ENCODE measurements around the gene OR2T2. TPM values are rescaled to one million over a fixed set of nuclear protein-coding genes. Genes with fewer than 3 reads are reported as not detected.
"Not testable (repeated sequence)": the region's sequence is repeated elsewhere in the genome, so short reads cannot be mapped to it uniquely, and the experiment has no call there.

The OR2T2 gene, protein sequence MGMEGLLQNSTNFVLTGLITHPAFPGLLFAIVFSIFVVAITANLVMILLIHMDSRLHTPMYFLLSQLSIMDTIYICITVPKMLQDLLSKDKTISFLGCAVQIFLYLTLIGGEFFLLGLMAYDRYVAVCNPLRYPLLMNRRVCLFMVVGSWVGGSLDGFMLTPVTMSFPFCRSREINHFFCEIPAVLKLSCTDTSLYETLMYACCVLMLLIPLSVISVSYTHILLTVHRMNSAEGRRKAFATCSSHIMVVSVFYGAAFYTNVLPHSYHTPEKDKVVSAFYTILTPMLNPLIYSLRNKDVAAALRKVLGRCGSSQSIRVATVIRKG
- not detected for total RNA-seq
- polyA plus RNA-seq (ENCODE audit: insufficient read length in 2 of 2) = not detected
- long read RNA-seq, donor 1 = 0 reads
- long read RNA-seq, donor 2 = 0 reads
- long read RNA-seq, donor 3 = 0 reads
- long read RNA-seq, donor 4 = 0 reads

DNA sequence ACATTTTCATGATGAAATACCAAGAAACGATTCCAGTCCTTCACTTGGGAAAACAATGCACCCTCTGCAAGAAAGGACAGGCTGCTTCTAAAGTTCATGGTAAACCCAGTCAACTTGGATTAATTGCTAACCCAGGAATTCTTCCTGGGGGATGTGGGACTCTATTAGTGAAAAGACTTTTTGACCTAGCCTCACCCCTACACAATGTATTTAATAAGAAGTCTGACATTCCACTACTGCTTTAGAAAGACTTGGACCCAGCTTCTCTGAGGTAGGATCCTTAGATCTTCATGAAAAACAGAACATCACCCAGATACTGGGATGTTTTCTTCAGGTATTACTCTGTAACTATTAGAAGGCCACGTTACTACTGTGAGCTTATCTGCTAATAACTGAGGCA, at the start of gene OR2T2:
TSS of gene OR2T2 (plus strand) at position 239 of the 400 bp plus-strand sequence. CDS start 7,161 bp downstream, outside the sequence.
- WGBS (ENCODE audit: insufficient coverage) = no CpG with 5 or more reads among the region's 2 CpGs
- not testable (repeated sequence) for H3K36me3 ChIP-seq (ENCODE audit: control insufficient read depth, insufficient read depth, low read length); H3K27ac ChIP-seq (ENCODE audit: low read depth, low read length)

DNA sequence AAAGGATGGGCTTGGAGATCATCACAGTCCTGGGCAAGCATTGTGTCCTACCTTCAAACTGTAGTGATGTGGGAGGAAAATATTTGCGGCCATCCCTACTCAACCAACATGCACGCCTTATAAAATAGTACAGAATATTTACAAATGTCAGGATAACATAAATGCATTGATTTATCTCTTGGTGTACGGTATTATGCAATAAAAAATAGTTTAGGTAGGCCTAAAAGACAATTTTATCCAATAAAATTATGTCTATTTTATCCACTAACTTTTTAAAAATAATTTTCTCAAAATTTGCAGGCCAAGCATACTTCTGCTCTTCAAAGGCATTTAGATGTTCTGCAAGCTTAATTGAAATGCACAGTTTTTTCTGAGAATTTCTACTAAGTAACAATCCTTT, 42.7 kb upstream of the OR2T2 start, which contains the start of gene OR2T1:
TSS of gene OR2T1 (plus strand) at position 301 of the 400 bp plus-strand sequence. CDS start 3,100 bp downstream, outside the sequence.
- WGBS (ENCODE audit: insufficient coverage) = no CpG with 5 or more reads among the region's 3 CpGs

More for the DNA sequence above, at the start of gene OR2T2:
- H3K27me3 ChIP-seq (ENCODE audit: control insufficient read depth, insufficient read depth, low read length); H3K4me3 ChIP-seq (ENCODE audit: low read depth, low read length); DNase-seq (ENCODE audit: low read depth in 4 of 6, low spot score in 6 of 6); H3K4me1 ChIP-seq (ENCODE audit: control insufficient read depth, insufficient read depth, low read length); H3K9me3 ChIP-seq (ENCODE audit: control insufficient read depth, insufficient read depth, low read length): not testable (repeated sequence)

DNA sequence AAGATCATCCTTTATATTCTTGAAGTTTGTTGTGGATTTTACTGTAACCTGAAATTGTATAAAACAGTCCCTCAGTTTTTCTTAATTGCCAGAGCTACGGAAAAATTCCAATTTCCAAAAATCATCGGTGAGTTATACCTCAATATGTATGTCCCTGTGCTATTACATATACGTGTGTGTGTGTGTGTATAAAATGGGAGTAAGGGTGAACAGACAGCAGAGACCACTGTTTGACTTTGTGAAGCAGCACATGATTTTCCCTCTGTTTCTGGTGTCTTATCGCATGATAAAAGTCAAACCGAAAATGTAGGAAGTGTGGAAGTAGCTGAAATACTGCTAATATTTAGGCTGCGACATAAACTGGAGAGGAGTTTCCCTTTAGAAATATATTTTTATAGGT, 41.4 kb upstream of the OR2T2 start:
- WGBS (ENCODE audit: insufficient coverage) = 9% methylated on average over 1 of the region's 6 CpGs
- H3K4me1 ChIP-seq (ENCODE audit: control insufficient read depth, insufficient read depth, low read length) = no peaks in the 10 kb centered on the region
- peak in 1 of 6 donors; percentile 5 for DNase-seq (ENCODE audit: low read depth in 4 of 6, low spot score in 6 of 6)
- H3K9me3 ChIP-seq (ENCODE audit: control insufficient read depth, insufficient read depth, low read length) = peaks cover 7% of the 10 kb centered on the region
- H3K4me3 ChIP-seq (ENCODE audit: low read depth, low read length) = no peak overlapping the region
- no peak overlapping the region for H3K27ac ChIP-seq (ENCODE audit: low read depth, low read length)
- no peaks in the 10 kb centered on the region for H3K27me3 ChIP-seq (ENCODE audit: control insufficient read depth, insufficient read depth, low read length)
- H3K36me3 ChIP-seq (ENCODE audit: control insufficient read depth, insufficient read depth, low read length) = no peaks in the 10 kb centered on the region

More for the DNA sequence above, 42.7 kb upstream of the OR2T2 start, which contains the start of gene OR2T1:
- H3K4me3 ChIP-seq (ENCODE audit: low read depth, low read length) = no peak within 1 kb of the TSS
- no peak within 1 kb of the TSS for H3K27ac ChIP-seq (ENCODE audit: low read depth, low read length)
- no peaks in the 10 kb centered on the region for H3K4me1 ChIP-seq (ENCODE audit: control insufficient read depth, insufficient read depth, low read length)
- no peaks in the 10 kb centered on the region for H3K36me3 ChIP-seq (ENCODE audit: control insufficient read depth, insufficient read depth, low read length)
- DNase-seq (ENCODE audit: low read depth in 4 of 6, low spot score in 6 of 6) = no peak
- peaks cover 4% of the 10 kb centered on the region for H3K9me3 ChIP-seq (ENCODE audit: control insufficient read depth, insufficient read depth, low read length)
- H3K27me3 ChIP-seq (ENCODE audit: control insufficient read depth, insufficient read depth, low read length) = no peaks in the 10 kb centered on the region

DNA sequence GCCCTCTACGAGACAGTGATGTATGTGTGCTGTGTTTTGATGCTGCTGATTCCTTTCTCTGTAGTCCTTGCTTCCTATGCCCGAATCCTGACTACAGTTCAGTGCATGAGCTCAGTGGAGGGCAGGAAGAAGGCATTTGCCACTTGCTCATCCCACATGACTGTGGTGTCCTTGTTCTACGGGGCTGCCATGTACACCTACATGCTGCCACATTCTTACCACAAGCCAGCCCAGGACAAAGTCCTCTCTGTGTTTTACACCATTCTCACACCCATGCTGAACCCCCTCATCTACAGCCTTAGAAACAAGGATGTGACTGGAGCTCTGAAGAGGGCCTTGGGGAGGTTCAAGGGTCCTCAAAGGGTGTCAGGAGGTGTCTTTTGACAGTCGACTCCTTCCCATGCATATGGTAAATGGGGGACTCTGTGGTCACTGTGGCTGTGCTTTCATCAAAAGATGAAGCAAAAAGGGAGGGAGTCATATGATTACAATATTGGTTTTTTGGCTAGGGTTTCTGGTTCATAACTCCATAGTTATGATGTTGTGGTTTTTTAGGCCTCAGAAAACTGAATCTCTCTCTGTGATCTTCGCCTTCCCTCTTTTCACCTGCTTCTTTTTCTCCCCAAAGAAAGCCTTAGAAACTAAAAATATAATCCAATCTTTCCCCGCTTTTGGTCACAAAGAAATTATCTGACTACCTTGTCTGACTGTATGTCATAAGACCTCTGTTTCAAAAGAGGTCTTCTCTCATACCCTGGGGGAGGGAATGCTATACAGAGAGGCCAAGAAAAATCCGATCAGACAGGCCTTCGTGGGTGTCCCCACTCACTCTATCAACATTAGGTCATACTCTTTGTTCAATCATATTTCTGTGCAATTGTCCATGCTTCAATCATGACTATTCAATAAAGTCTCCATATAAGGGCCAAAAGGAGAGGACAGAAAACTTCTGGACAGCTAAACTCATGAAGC, 38.4 kb upstream of the OR2T2 start:
- DNase-seq (ENCODE audit: low read depth in 4 of 6, low spot score in 6 of 6) = no peak
- H3K36me3 ChIP-seq (ENCODE audit: control insufficient read depth, insufficient read depth, low read length) = no peaks in the 10 kb centered on the region
- no peak overlapping the region for H3K4me3 ChIP-seq (ENCODE audit: low read depth, low read length)
- H3K4me1 ChIP-seq (ENCODE audit: control insufficient read depth, insufficient read depth, low read length) = no peaks in the 10 kb centered on the region
- no peak overlapping the region for H3K27ac ChIP-seq (ENCODE audit: low read depth, low read length)
- WGBS (ENCODE audit: insufficient coverage) = 69% methylated on average over 5 of the region's 8 CpGs
- H3K9me3 ChIP-seq (ENCODE audit: control insufficient read depth, insufficient read depth, low read length) = peaks cover 12% of the 10 kb centered on the region
- no peaks in the 10 kb centered on the region for H3K27me3 ChIP-seq (ENCODE audit: control insufficient read depth, insufficient read depth, low read length)

DNA sequence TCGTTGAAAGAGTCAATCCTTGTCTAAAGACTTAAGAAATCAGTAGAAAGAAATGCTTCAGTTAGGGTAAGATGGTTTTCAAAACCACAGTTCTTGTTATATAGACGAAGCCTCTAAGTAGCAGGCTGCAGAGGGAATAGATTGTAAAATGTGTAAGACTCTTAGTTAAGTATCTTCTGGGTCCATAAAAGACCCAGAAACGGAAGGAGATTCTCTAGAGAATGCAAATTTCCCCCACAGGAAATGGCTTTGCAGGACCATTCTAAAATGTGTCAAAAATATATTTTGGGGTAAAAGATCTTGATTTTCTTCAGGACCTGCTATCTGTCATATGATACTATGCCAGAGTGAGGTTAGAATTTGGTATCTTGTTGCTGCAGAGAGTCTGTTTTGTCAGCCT, 29.2 kb upstream of the OR2T2 start:
- Histone ChIP-seq H3K36me3 (ENCODE audit: control insufficient read depth, insufficient read depth, low read length) (no peaks in the 10 kb centered on the region), H3K27ac (ENCODE audit: low read depth, low read length) (no peak overlapping the region), H3K27me3 (ENCODE audit: control insufficient read depth, insufficient read depth, low read length) (no peaks in the 10 kb centered on the region), H3K9me3 (ENCODE audit: control insufficient read depth, insufficient read depth, low read length) (peaks cover 9% of the 10 kb centered on the region), H3K4me3 (ENCODE audit: low read depth, low read length) (no peak overlapping the region), H3K4me1 (ENCODE audit: control insufficient read depth, insufficient read depth, low read length) (no peaks in the 10 kb centered on the region)
- DNase-seq (ENCODE audit: low read depth in 4 of 6, low spot score in 6 of 6) = no peak
- WGBS (ENCODE audit: insufficient coverage) = 14% methylated on average over 1 of the region's 3 CpGs

DNA sequence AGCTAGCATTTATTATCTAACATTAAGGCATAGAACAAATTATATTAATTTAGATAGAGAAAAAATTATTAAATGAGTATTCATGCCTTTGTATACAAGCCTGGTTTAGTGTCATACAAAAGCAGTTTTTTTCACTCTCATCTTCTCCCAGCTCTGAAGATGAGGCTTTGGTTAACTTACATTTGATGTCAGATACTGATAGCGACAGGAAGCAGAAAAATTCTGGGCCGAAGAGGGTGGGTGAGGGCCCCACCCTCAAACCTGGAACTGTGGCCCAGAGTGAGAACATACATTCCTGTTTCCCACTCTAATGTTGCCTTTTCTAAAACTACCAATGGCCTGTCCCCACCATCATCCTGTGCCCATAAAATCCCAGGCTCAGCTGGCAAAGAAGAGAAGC, 27.6 kb upstream of the OR2T2 start:
- Histone ChIP-seq H3K36me3 (ENCODE audit: control insufficient read depth, insufficient read depth, low read length) (no peaks in the 10 kb centered on the region), H3K27me3 (ENCODE audit: control insufficient read depth, insufficient read depth, low read length) (no peaks in the 10 kb centered on the region), H3K4me3 (ENCODE audit: low read depth, low read length) (no peak overlapping the region), H3K9me3 (ENCODE audit: control insufficient read depth, insufficient read depth, low read length) (peaks cover 8% of the 10 kb centered on the region), H3K4me1 (ENCODE audit: control insufficient read depth, insufficient read depth, low read length) (no peaks in the 10 kb centered on the region), H3K27ac (ENCODE audit: low read depth, low read length) (no peak overlapping the region)
- WGBS (ENCODE audit: insufficient coverage) = no CpG with 5 or more reads among the region's 2 CpGs
- no peak for DNase-seq (ENCODE audit: low read depth in 4 of 6, low spot score in 6 of 6)

DNA sequence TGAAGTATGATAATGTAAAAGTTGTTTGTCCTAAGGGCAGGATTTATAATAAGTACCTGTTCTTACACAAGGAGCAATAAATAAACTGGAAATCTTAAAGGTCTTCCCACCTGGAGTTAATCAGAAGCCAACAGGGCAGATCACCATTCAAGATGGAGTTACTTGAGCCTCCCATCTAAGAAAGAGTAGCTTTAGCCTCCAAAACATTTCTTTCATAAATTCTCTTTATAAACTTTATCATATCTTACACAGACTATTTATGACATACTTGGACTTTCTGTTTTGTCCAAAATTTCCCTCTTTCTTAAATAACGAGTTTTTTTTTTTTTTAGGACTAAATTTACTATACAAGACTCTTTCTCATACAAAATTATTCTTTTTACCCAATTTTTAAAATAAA, 24.1 kb upstream of the OR2T2 start:
- H3K27ac ChIP-seq (ENCODE audit: low read depth, low read length) = no peak overlapping the region
- peaks cover 10% of the 10 kb centered on the region for H3K9me3 ChIP-seq (ENCODE audit: control insufficient read depth, insufficient read depth, low read length)
- H3K4me1 ChIP-seq (ENCODE audit: control insufficient read depth, insufficient read depth, low read length) = no peaks in the 10 kb centered on the region
- DNase-seq (ENCODE audit: low read depth in 4 of 6, low spot score in 6 of 6) = no peak
- WGBS (ENCODE audit: insufficient coverage) = no CpG with 5 or more reads among the region's 1 CpG
- no peaks in the 10 kb centered on the region for H3K36me3 ChIP-seq (ENCODE audit: control insufficient read depth, insufficient read depth, low read length)
- no peaks in the 10 kb centered on the region for H3K27me3 ChIP-seq (ENCODE audit: control insufficient read depth, insufficient read depth, low read length)
- H3K4me3 ChIP-seq (ENCODE audit: low read depth, low read length) = no peak overlapping the region

DNA sequence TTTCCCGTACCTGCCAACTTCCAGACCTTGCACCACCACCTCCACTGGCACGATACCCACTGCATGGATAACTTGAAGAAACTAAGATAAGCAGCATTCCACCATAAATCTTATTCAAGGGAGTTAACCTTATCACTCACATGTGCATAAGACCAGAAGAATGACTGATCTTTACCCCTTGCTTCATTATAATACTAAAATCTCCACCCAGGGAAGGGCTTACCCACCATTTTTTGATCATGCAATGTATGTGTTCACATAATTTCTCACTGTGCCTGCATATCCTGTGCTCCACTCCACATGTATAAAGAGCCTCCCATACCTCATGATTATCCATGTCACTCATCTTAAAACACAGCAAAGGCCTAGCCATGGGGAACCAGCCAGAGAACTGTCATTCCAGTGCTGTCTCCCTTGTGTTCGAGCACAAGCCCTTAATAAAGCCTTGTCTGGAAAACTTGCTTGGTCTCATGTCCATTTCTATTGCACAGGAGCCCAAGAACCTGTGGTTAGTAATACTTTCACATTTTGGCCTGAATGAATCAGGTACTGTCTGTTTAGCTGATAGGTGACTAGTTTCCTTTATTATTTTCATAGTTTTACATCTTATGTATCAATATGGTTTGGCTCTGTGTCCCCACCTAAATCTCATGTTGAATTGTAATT, 17.8 kb upstream of the OR2T2 start:
- not testable (repeated sequence) for H3K27me3 ChIP-seq (ENCODE audit: control insufficient read depth, insufficient read depth, low read length); H3K4me1 ChIP-seq (ENCODE audit: control insufficient read depth, insufficient read depth, low read length); H3K27ac ChIP-seq (ENCODE audit: low read depth, low read length); H3K36me3 ChIP-seq (ENCODE audit: control insufficient read depth, insufficient read depth, low read length); DNase-seq (ENCODE audit: low read depth in 4 of 6, low spot score in 6 of 6); H3K9me3 ChIP-seq (ENCODE audit: control insufficient read depth, insufficient read depth, low read length); H3K4me3 ChIP-seq (ENCODE audit: low read depth, low read length)
- 76% methylated on average over 2 of the region's 3 CpGs for WGBS (ENCODE audit: insufficient coverage)

DNA sequence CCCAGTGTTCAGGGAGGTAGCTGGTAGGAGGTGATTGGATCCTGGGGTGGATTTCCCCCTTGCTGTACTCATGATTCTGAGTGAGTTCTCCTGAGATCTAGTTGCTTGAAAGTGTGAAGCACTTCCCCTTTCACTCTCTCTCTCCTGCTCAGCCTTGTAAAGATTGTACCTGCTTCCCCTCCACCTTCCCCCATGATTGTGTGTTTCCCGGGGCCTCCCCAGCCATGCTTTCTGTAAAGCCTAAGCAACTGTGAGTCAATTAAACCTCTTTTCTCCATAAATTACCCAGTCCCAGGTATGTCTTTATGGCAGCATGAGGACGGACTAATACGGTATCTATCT, 17.3 kb upstream of the OR2T2 start:
- DNase-seq (ENCODE audit: low read depth in 4 of 6, low spot score in 6 of 6); H3K4me3 ChIP-seq (ENCODE audit: low read depth, low read length); H3K9me3 ChIP-seq (ENCODE audit: control insufficient read depth, insufficient read depth, low read length); H3K4me1 ChIP-seq (ENCODE audit: control insufficient read depth, insufficient read depth, low read length); H3K27ac ChIP-seq (ENCODE audit: low read depth, low read length); H3K36me3 ChIP-seq (ENCODE audit: control insufficient read depth, insufficient read depth, low read length); H3K27me3 ChIP-seq (ENCODE audit: control insufficient read depth, insufficient read depth, low read length): not testable (repeated sequence)
- WGBS (ENCODE audit: insufficient coverage) = 75% methylated on average over 1 of the region's 3 CpGs

Data from spinal cord (tissue), 10 donors.